HG03095 (cell line): ENCODE data around the gene USP30.

Experiments used
- ATAC-seq: cut with Tn5 transposase; IDR thresholded peaks from one replicate; pipeline ENCODE4 v1.9.1; 2021; ENCODE audit warnings: moderate library complexity; ENCODE audit not compliant: unreplicated experiment

USP30 gene

GRCh38 chr12:109124878-109125648 is 72.7 kb downstream of the USP30 start:
- ATAC-seq, result no peak

GRCh38 chr12:109125791-109126190 is 73.4 kb downstream of the USP30 start:
- no peak for ATAC-seq

- ATAC-seq, result no peak
Observed at GRCh38 chr12:109126784-109127183, 74.4 kb downstream of the USP30 start.

GRCh38 chr12:109127533-109128242 is 75.3 kb downstream of the USP30 start:
- ATAC-seq, result no peak

- no peak for ATAC-seq
Observed at GRCh38 chr12:109130297-109131153, 78.1 kb downstream of the USP30 start.

- ATAC-seq, result no peak
Observed at GRCh38 chr12:109131154-109132050, 79.0 kb downstream of the USP30 start.

GRCh38 chr12:109134186-109134917 is 82.0 kb downstream of the USP30 start:
- ATAC-seq, result no peak

- ATAC-seq, result no peak
Observed at GRCh38 chr12:109137055-109137454, 84.7 kb downstream of the USP30 start.
